GM12891 (cell line): ENCODE results near the gene ZNF292.
"Not testable (repeated sequence)": the region's sequence is repeated elsewhere in the genome, so short reads cannot be mapped to it uniquely, and the experiment has no call there.

Experiments
- DNase-seq: peaks from one replicate; pipeline ENCODE4 v3.0.0; 2011; ENCODE audit warnings: low spot score; ENCODE audit not compliant: insufficient read length
- FAIRE-seq: peaks from 2 replicates; lab custom pipeline; 2011; peaks lifted over from hg19 to GRCh38; lab: Jason Lieb, UNC
- PAX5 ChIP-seq: IDR thresholded peaks from 2 replicates; pipeline ENCODE4 v1.6.1; 2011; ENCODE audit warnings: low read length, moderate library complexity, mild to moderate bottlenecking; ENCODE audit not compliant: insufficient read depth, severe bottlenecking
- POLR2A ChIP-seq: IDR thresholded peaks from 2 replicates; pipeline ENCODE4 v1.6.1; 2011; ENCODE audit warnings: low read depth, low read length, control low read depth
- POLR2AphosphoS5 ChIP-seq: IDR thresholded peaks from 2 replicates; pipeline ENCODE4 v1.6.1; 2011; ENCODE audit warnings: low read depth, low read length, control low read depth
- POU2F2 ChIP-seq: IDR thresholded peaks from 2 replicates; pipeline ENCODE4 v1.6.1; 2011; ENCODE audit warnings: low read depth, mild to moderate bottlenecking, control low read depth, low read length, moderate library complexity
- SPI1 ChIP-seq: IDR thresholded peaks from 2 replicates; pipeline ENCODE4 v1.6.1; 2011; ENCODE audit warnings: low read depth, low read length, control low read depth
- TAF1 ChIP-seq: IDR thresholded peaks from 2 replicates; pipeline ENCODE4 v1.6.1; 2011; ENCODE audit warnings: low read depth, low read length, control low read depth

ZNF292 gene

DNA sequence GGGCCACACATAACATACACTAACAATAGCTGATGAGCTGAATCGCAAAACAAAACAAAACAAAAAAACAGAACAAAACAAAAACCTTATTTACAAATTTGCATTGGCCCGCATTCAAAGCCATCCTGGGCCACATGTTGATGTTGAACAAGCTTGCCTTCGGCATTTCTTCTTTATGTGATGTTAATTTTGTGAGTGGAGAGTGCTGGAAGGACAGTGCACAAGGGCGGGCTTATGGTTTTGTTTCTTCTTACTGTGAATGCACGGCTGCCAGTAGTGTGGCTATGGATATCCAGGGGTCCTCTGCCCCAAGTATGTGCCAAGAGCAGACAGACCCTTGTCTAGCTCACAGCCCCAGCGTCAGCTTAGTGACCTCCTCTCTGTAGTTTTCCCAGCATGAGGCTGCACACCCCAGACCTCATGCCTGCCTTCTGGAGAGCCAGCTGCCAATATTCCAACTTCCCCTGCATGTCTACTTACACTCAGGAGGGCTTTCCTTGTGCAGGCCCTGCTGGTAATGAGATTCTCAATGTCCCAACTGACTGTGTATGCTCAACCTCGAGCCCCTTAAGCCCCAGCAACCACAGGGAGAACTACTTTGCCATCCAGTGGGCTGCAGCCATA is 24.9 kb downstream of the ZNF292 start:
- DNase-seq (no peak), FAIRE-seq (no peak)
- TF ChIP-seq POU2F2 (no peak), PAX5 (no peak), SPI1 (no peak), POLR2A (no peak), TAF1 (no peak), POLR2AphosphoS5 (no peak)

- TF ChIP-seq POLR2A (no peak), POU2F2 (no peak), TAF1 (no peak), SPI1 (no peak), POLR2AphosphoS5 (no peak)
- DNase-seq = no peak
- no peak for FAIRE-seq
Measured at GRCh38 chr6:87181903-87182302, 26.5 kb downstream of the ZNF292 start.

GRCh38 chr6:87182321-87182720 is 27.0 kb downstream of the ZNF292 start:
- TF ChIP-seq PAX5 = no peak
- TF ChIP-seq POU2F2 = no peak
- TF ChIP-seq TAF1 = no peak
- no peak for TF ChIP-seq POLR2AphosphoS5
- TF ChIP-seq SPI1 = no peak
- no peak for TF ChIP-seq POLR2A
- DNase-seq (no peak), FAIRE-seq (peak; percentile 72)

DNA sequence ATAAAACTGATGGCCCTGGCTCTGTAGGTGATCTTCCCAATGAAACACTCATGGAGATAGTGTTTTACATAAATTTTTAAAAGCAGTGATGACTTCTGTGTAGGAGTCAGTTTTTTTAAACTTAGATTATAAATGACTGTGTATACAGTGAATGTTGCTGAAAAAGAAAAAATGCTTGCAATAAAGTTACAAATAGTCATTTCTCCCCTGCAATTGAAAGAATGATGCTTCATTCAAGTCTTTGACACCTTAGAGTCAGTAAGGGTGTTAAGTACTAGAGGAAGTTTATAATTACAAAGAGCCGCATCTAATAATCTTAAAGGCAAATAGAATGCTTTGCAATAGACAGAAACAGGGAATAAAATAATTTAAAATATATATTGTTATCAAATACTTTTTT is 27.6 kb downstream of the ZNF292 start:
- DNase-seq (no peak), FAIRE-seq (no peak)
- TF ChIP-seq PAX5 (no peak), SPI1 (no peak), POU2F2 (no peak), TAF1 (no peak), POLR2AphosphoS5 (no peak), POLR2A (no peak)

GRCh38 chr6:87183687-87184086 is 28.3 kb downstream of the ZNF292 start:
- no peak for DNase-seq
- FAIRE-seq = peak; percentile 76
- TF ChIP-seq POLR2AphosphoS5 = no peak
- no peak for TF ChIP-seq POLR2A
- TF ChIP-seq SPI1 = no peak
- no peak for TF ChIP-seq PAX5
- no peak for TF ChIP-seq TAF1
- no peak for TF ChIP-seq POU2F2

DNA sequence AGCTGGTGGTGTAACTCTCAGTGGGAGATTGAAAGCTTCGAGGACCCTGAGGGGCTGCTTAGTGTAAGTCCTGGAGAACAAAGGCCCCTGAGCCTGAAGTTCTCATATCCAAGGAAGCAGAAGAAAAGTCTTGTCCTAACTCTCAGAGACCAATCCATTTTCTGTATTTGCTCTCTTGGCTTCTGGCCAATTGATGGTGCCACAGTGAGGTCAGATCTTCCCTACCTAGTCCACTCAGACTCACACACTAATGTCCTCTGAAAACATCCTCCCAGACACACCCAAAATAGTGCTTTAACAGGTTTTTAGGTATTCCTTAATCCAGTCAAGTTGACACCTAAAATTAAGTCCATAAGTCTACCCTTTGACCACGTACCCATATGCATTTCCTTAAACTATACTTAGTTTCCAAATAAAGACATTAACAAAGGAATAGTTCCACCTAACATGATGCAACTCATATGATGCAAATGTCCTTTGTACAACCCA is 29.4 kb downstream of the ZNF292 start:
- FAIRE-seq (peak; percentile 26), DNase-seq (no peak)
- no peak for TF ChIP-seq POLR2AphosphoS5
- no peak for TF ChIP-seq POU2F2
- TF ChIP-seq SPI1 = no peak
- no peak for TF ChIP-seq POLR2A
- TF ChIP-seq TAF1 = no peak
- TF ChIP-seq PAX5 = no peak

DNA sequence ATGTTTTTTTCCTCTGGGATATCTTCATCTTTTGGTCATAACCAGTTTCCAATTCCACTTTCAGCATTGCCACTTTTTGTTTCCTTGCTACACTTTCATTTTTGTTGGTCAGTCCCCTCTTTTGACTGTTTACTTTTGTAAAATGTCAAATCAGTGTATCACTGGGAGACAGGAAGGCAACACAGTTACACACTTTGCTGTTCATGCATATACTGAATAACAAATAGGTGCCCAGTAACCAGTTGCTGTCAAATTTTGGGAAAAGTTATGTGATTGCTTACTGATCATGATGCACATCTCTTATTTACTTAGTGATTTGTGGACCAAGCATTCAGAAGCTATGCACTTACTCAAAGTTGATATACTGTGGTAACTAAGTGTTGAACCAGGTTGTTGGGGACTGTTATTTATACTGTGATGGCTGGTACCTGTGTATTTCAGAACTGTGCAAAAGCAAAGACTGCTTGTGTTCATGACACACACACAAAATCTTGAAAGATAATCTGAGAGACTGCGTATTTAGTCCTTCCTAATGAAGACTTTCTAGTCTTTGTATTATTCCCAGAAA is 41.0 kb downstream of the ZNF292 start:
- DNase-seq = no peak
- TF ChIP-seq POU2F2 (no peak), SPI1 (no peak), POLR2A (no peak), TAF1 (no peak), POLR2AphosphoS5 (no peak), PAX5 (no peak)
- peak; percentile 84 for FAIRE-seq

DNA sequence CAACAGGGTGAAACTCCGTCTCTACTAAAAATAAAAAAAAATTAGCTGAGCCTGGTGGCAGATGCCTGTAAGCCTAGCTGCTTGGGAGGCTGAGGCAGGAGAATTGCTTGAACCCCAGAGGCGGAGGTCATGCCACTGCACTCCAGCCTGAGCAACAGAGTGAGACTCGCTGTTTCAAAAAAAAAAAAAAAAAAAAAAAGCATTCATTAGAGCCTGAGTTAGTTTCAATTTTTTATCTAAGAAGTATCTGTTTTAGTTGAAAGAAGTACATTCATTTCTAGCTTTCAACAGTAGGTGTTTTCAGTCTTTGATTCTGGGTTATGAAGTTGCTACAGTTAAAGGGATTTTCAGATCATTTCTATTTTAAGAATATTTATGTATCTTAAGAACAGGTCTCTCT is 42.2 kb downstream of the ZNF292 start:
- no peak for FAIRE-seq
- DNase-seq = no peak
- TF ChIP-seq POLR2AphosphoS5 (no peak), POLR2A (no peak), PAX5 (no peak), SPI1 (no peak), POU2F2 (no peak), TAF1 (no peak)

- DNase-seq, FAIRE-seq: not testable (repeated sequence)
Measured at GRCh38 chr6:87198022-87198810, 42.9 kb downstream of the ZNF292 start.
